ENCODE data around the gene CTDSPL. TPM values are rescaled to one million over a fixed set of nuclear protein-coding genes. Genes with fewer than 3 reads are reported as not detected.

The CTDSPL gene
- total RNA-seq, 1 experiment from 2014 or later: not detected

- no peak overlapping the region for H3K4me2 ChIP-seq (ENCODE audit: low read depth, low read length, poor library complexity, severe bottlenecking)
- no peak for DNase-seq
- H3K27me3 ChIP-seq (ENCODE audit: low read length): no peaks in the 10 kb centered on the region
- H3K9ac ChIP-seq (ENCODE audit: low read length): no peak overlapping the region
- no peak overlapping the region for H3K27ac ChIP-seq (ENCODE audit: low read length)
- no peak overlapping the region for H3K4me3 ChIP-seq (ENCODE audit: low read length)
- H3K9me2 ChIP-seq (replicated peaks; ENCODE audit: insufficient read depth, low read length): no peaks in the 10 kb centered on the region
- no peaks in the 10 kb centered on the region for H3K79me2 ChIP-seq (ENCODE audit: low read length)
- no peaks in the 10 kb centered on the region for H4K20me1 ChIP-seq (ENCODE audit: insufficient read depth, low read depth, low read length)
- H2AFZ ChIP-seq (ENCODE audit: low read length): no peak overlapping the region
- H3K4me1 ChIP-seq (ENCODE audit: low read length): 0 out of 2 replicates have a peak, but pooled peaks cover 2% of the 10 kb centered on the region
- no peaks in the 10 kb centered on the region for H3K9me3 ChIP-seq (ENCODE audit: low read length)
- H3K36me3 ChIP-seq (ENCODE audit: insufficient read depth, low read length): no peaks in the 10 kb centered on the region
These were observed 95.9 kb downstream of the CTDSPL start for GRCh38 chr3:37957539-37957936.

GRCh38 chr3:37961622-37962431, 100.1 kb downstream of the CTDSPL start:
- Histone ChIP-seq H3K4me2 (ENCODE audit: low read depth, low read length, poor library complexity, severe bottlenecking) (no peak overlapping the region), H3K4me1 (ENCODE audit: low read length) (no peaks in the 10 kb centered on the region), H3K4me3 (ENCODE audit: low read length) (no peak overlapping the region), H3K27me3 (ENCODE audit: low read length) (no peaks in the 10 kb centered on the region), H3K9ac (ENCODE audit: low read length) (no peak overlapping the region), H3K36me3 (ENCODE audit: insufficient read depth, low read length) (no peaks in the 10 kb centered on the region), H2AFZ (ENCODE audit: low read length) (no peak overlapping the region), H3K79me2 (ENCODE audit: low read length) (no peaks in the 10 kb centered on the region), H4K20me1 (ENCODE audit: insufficient read depth, low read depth, low read length) (no peaks in the 10 kb centered on the region), H3K27ac (ENCODE audit: low read length) (no peak overlapping the region), H3K9me3 (ENCODE audit: low read length) (no peaks in the 10 kb centered on the region), H3K9me2 (replicated peaks; ENCODE audit: insufficient read depth, low read length) (no peaks in the 10 kb centered on the region)
- no peak for DNase-seq

GRCh38 chr3:37963016-37963415, 101.3 kb downstream of the CTDSPL start:
- H3K9me3 ChIP-seq (ENCODE audit: low read length): no peaks in the 10 kb centered on the region
- no peaks in the 10 kb centered on the region for H3K36me3 ChIP-seq (ENCODE audit: insufficient read depth, low read length)
- no peaks in the 10 kb centered on the region for H3K9me2 ChIP-seq (replicated peaks; ENCODE audit: insufficient read depth, low read length)
- no peak for DNase-seq
- no peak overlapping the region for H2AFZ ChIP-seq (ENCODE audit: low read length)
- no peak overlapping the region for H3K4me3 ChIP-seq (ENCODE audit: low read length)
- no peak overlapping the region for H3K4me2 ChIP-seq (ENCODE audit: low read depth, low read length, poor library complexity, severe bottlenecking)
- H3K27me3 ChIP-seq (ENCODE audit: low read length): no peaks in the 10 kb centered on the region
- no peaks in the 10 kb centered on the region for H3K79me2 ChIP-seq (ENCODE audit: low read length)
- no peak overlapping the region for H3K9ac ChIP-seq (ENCODE audit: low read length)
- no peaks in the 10 kb centered on the region for H3K4me1 ChIP-seq (ENCODE audit: low read length)
- no peaks in the 10 kb centered on the region for H4K20me1 ChIP-seq (ENCODE audit: insufficient read depth, low read depth, low read length)
- no peak overlapping the region for H3K27ac ChIP-seq (ENCODE audit: low read length)

GRCh38 chr3:37963635-37964034, 102.0 kb downstream of the CTDSPL start:
- Histone ChIP-seq H3K4me3 (ENCODE audit: low read length) (no peak overlapping the region), H3K79me2 (ENCODE audit: low read length) (no peaks in the 10 kb centered on the region), H3K9me2 (replicated peaks; ENCODE audit: insufficient read depth, low read length) (no peaks in the 10 kb centered on the region), H3K9me3 (ENCODE audit: low read length) (no peaks in the 10 kb centered on the region), H4K20me1 (ENCODE audit: insufficient read depth, low read depth, low read length) (no peaks in the 10 kb centered on the region), H3K27me3 (ENCODE audit: low read length) (no peaks in the 10 kb centered on the region), H3K36me3 (ENCODE audit: insufficient read depth, low read length) (no peaks in the 10 kb centered on the region), H3K27ac (ENCODE audit: low read length) (no peak overlapping the region), H3K9ac (ENCODE audit: low read length) (no peak overlapping the region), H3K4me1 (ENCODE audit: low read length) (no peaks in the 10 kb centered on the region), H3K4me2 (ENCODE audit: low read depth, low read length, poor library complexity, severe bottlenecking) (no peak overlapping the region), H2AFZ (ENCODE audit: low read length) (no peak overlapping the region)
- DNase-seq: no peak

GRCh38 chr3:37964146-37964545, 102.5 kb downstream of the CTDSPL start:
- H3K9ac ChIP-seq (ENCODE audit: low read length): no peak overlapping the region
- H3K4me1 ChIP-seq (ENCODE audit: low read length): no peaks in the 10 kb centered on the region
- no peaks in the 10 kb centered on the region for H3K79me2 ChIP-seq (ENCODE audit: low read length)
- no peak overlapping the region for H3K4me3 ChIP-seq (ENCODE audit: low read length)
- no peaks in the 10 kb centered on the region for H3K36me3 ChIP-seq (ENCODE audit: insufficient read depth, low read length)
- H2AFZ ChIP-seq (ENCODE audit: low read length): no peak overlapping the region
- no peak overlapping the region for H3K27ac ChIP-seq (ENCODE audit: low read length)
- H3K9me3 ChIP-seq (ENCODE audit: low read length): no peaks in the 10 kb centered on the region
- H3K4me2 ChIP-seq (ENCODE audit: low read depth, low read length, poor library complexity, severe bottlenecking): no peak overlapping the region
- H3K27me3 ChIP-seq (ENCODE audit: low read length): no peaks in the 10 kb centered on the region
- H3K9me2 ChIP-seq (replicated peaks; ENCODE audit: insufficient read depth, low read length): no peaks in the 10 kb centered on the region
- no peaks in the 10 kb centered on the region for H4K20me1 ChIP-seq (ENCODE audit: insufficient read depth, low read depth, low read length)
- DNase-seq: no peak

GRCh38 chr3:37964716-37965115, 103.0 kb downstream of the CTDSPL start:
- no peak overlapping the region for H3K9ac ChIP-seq (ENCODE audit: low read length)

GRCh38 chr3:37967260-37967881, 105.7 kb downstream of the CTDSPL start:
- no peak overlapping the region for H3K27ac ChIP-seq (ENCODE audit: low read length)
- no peak overlapping the region for H2AFZ ChIP-seq (ENCODE audit: low read length)
- H3K4me3 ChIP-seq (ENCODE audit: low read length): no peak overlapping the region
- no peak overlapping the region for H3K9ac ChIP-seq (ENCODE audit: low read length)
- H4K20me1 ChIP-seq (ENCODE audit: insufficient read depth, low read depth, low read length): no peaks in the 10 kb centered on the region
- no peak overlapping the region for H3K4me2 ChIP-seq (ENCODE audit: low read depth, low read length, poor library complexity, severe bottlenecking)
- H3K9me3 ChIP-seq (ENCODE audit: low read length): no peaks in the 10 kb centered on the region
- no peaks in the 10 kb centered on the region for H3K4me1 ChIP-seq (ENCODE audit: low read length)
- no peaks in the 10 kb centered on the region for H3K27me3 ChIP-seq (ENCODE audit: low read length)
- no peaks in the 10 kb centered on the region for H3K79me2 ChIP-seq (ENCODE audit: low read length)
- H3K9me2 ChIP-seq (replicated peaks; ENCODE audit: insufficient read depth, low read length): no peaks in the 10 kb centered on the region
- H3K36me3 ChIP-seq (ENCODE audit: insufficient read depth, low read length): no peaks in the 10 kb centered on the region
- DNase-seq: peak; percentile 86

More at GRCh38 chr3:37964716-37965115, 103.0 kb downstream of the CTDSPL start:
- Histone ChIP-seq H3K36me3 (ENCODE audit: insufficient read depth, low read length) (no peaks in the 10 kb centered on the region), H3K9me2 (replicated peaks; ENCODE audit: insufficient read depth, low read length) (no peaks in the 10 kb centered on the region), H3K9me3 (ENCODE audit: low read length) (no peaks in the 10 kb centered on the region), H3K27ac (ENCODE audit: low read length) (no peak overlapping the region), H3K4me2 (ENCODE audit: low read depth, low read length, poor library complexity, severe bottlenecking) (no peak overlapping the region), H3K27me3 (ENCODE audit: low read length) (no peaks in the 10 kb centered on the region), H3K4me3 (ENCODE audit: low read length) (no peak overlapping the region), H2AFZ (ENCODE audit: low read length) (no peak overlapping the region), H3K4me1 (ENCODE audit: low read length) (no peaks in the 10 kb centered on the region), H4K20me1 (ENCODE audit: insufficient read depth, low read depth, low read length) (no peaks in the 10 kb centered on the region), H3K79me2 (ENCODE audit: low read length) (no peaks in the 10 kb centered on the region)
- no peak for DNase-seq

- no peak overlapping the region for H3K4me2 ChIP-seq (ENCODE audit: low read depth, low read length, poor library complexity, severe bottlenecking)
- no peak overlapping the region for H3K9ac ChIP-seq (ENCODE audit: low read length)
- H3K9me2 ChIP-seq (replicated peaks; ENCODE audit: insufficient read depth, low read length): no peaks in the 10 kb centered on the region
- H3K9me3 ChIP-seq (ENCODE audit: low read length): no peaks in the 10 kb centered on the region
- no peaks in the 10 kb centered on the region for H3K79me2 ChIP-seq (ENCODE audit: low read length)
- no peaks in the 10 kb centered on the region for H3K36me3 ChIP-seq (ENCODE audit: insufficient read depth, low read length)
- H3K27me3 ChIP-seq (ENCODE audit: low read length): no peaks in the 10 kb centered on the region
- H3K27ac ChIP-seq (ENCODE audit: low read length): no peak overlapping the region
- no peak for DNase-seq
- H4K20me1 ChIP-seq (ENCODE audit: insufficient read depth, low read depth, low read length): no peaks in the 10 kb centered on the region
- H3K4me1 ChIP-seq (ENCODE audit: low read length): no peaks in the 10 kb centered on the region
- no peak overlapping the region for H2AFZ ChIP-seq (ENCODE audit: low read length)
- H3K4me3 ChIP-seq (ENCODE audit: low read length): no peak overlapping the region
These were observed 106.5 kb downstream of the CTDSPL start for GRCh38 chr3:37968199-37968598.

Measured in Karpas-422 (cell line).